Measurements from ENCODE around the gene PAX3. TPM values are rescaled to one million over a fixed set of nuclear protein-coding genes. Genes with fewer than 3 reads are reported as not detected.

The PAX3 gene
- total RNA-seq, 1 experiment from 2014 or later = not detected

GRCh38 chr2:222330910-222331309, 32.1 kb upstream of the PAX3 start:
- Mint-ChIP-seq H3K27me3 (ENCODE audit: low read depth) (peaks cover 52% of the 10 kb centered on the region), H3K9me3 (peaks cover 21% of the 10 kb centered on the region), H3K4me3 (no peak overlapping the region), H3K27ac (no peak overlapping the region), H3K4me1 (peaks cover 4% of the 10 kb centered on the region; the same call in 1 of the 2 replicates), H3K36me3 (0 out of 2 replicates have a peak, but pooled peaks cover 4% of the 10 kb centered on the region)
- ChIA-PET POLR2A (no interaction called here), CTCF (no interaction called here)
- ATAC-seq = no peak
- TF ChIP-seq MXD4 (CRISPR knock-in tag; IDR thresholded peaks at IDR 0.05; ENCODE audit: borderline replicate concordance) (no peak), MLX (CRISPR knock-in tag; IDR thresholded peaks at IDR 0.05) (no peak)
- no peak for DNase-seq (ENCODE audit: low spot score)

GRCh38 chr2:222322236-222322635, 23.4 kb upstream of the PAX3 start:
- H3K27ac Mint-ChIP-seq = no peak overlapping the region
- peaks cover 11% of the 10 kb centered on the region for H3K4me1 Mint-ChIP-seq
- ChIA-PET CTCF (interaction anchor here (1.4 kb wide), 2 partner anchors 269 to 296 kb away, joined by 3 to 4 read pairs; no protein-coding TSS in a partner anchor), POLR2A (no interaction called here)
- H3K27me3 Mint-ChIP-seq (ENCODE audit: low read depth) = peaks cover 93% of the 10 kb centered on the region
- H3K4me3 Mint-ChIP-seq = no peak overlapping the region
- no peak for DNase-seq (ENCODE audit: low spot score)
- ATAC-seq = no peak
- H3K36me3 Mint-ChIP-seq = no peaks in the 10 kb centered on the region
- TF ChIP-seq ZNF121 (CRISPR knock-in tag; IDR thresholded peaks at IDR 0.05) (no peak), ZNF317 (CRISPR knock-in tag; IDR thresholded peaks at IDR 0.05; ENCODE audit: borderline replicate concordance, low read depth) (no peak), E2F4 (CRISPR knock-in tag; IDR thresholded peaks at IDR 0.05; ENCODE audit: borderline replicate concordance, low read depth) (no peak), JUN (CRISPR knock-in tag; IDR thresholded peaks at IDR 0.05) (no peak), OVOL2 (CRISPR knock-in tag; IDR thresholded peaks at IDR 0.05; ENCODE audit: borderline replicate concordance) (no peak), CREB1 (CRISPR knock-in tag; IDR thresholded peaks at IDR 0.05) (no peak), GRHL2 (CRISPR knock-in tag; IDR thresholded peaks at IDR 0.05; ENCODE audit: insufficient replicate concordance, severe bottlenecking) (no peak), CDX4 (CRISPR knock-in tag; IDR thresholded peaks at IDR 0.05; ENCODE audit: borderline replicate concordance) (no peak), MLX (CRISPR knock-in tag; IDR thresholded peaks at IDR 0.05) (no peak), ZMAT4 (CRISPR knock-in tag; IDR thresholded peaks at IDR 0.05) (no peak), JAZF1 (CRISPR knock-in tag; IDR thresholded peaks at IDR 0.05) (no peak)
- TF ChIP-seq, protein P1, sequence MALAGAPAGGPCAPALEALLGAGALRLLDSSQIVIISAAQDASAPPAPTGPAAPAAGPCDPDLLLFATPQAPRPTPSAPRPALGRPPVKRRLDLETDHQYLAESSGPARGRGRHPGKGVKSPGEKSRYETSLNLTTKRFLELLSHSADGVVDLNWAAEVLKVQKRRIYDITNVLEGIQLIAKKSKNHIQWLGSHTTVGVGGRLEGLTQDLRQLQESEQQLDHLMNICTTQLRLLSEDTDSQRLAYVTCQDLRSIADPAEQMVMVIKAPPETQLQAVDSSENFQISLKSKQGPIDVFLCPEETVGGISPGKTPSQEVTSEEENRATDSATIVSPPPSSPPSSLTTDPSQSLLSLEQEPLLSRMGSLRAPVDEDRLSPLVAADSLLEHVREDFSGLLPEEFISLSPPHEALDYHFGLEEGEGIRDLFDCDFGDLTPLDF (CRISPR knock-in tag; IDR thresholded peaks at IDR 0.05) = no peak
- no peaks in the 10 kb centered on the region for H3K9me3 Mint-ChIP-seq

- no peaks in the 10 kb centered on the region for H3K36me3 Mint-ChIP-seq
- peak overlapping the region; percentile 78 for H3K4me3 Mint-ChIP-seq
- peaks cover 93% of the 10 kb centered on the region for H3K27me3 Mint-ChIP-seq (ENCODE audit: low read depth)
- peaks cover 11% of the 10 kb centered on the region for H3K4me1 Mint-ChIP-seq
- ChIA-PET POLR2A (interaction anchor here (1.0 kb wide), 1 partner anchor 30 kb away, joined by 4 read pairs; no protein-coding TSS in a partner anchor), CTCF (interaction anchor here (0.9 to 2.7 kb wide), 6 partner anchors 14 to 296 kb away, joined by 3 to 20 read pairs (median 4); no protein-coding TSS in a partner anchor)
- no peak for ATAC-seq
- DNase-seq (ENCODE audit: low spot score) = no peak
- no peaks in the 10 kb centered on the region for H3K9me3 Mint-ChIP-seq
- no peak overlapping the region for H3K27ac Mint-ChIP-seq
- TF ChIP-seq RORB (CRISPR knock-in tag; IDR thresholded peaks at IDR 0.05) (no peak), KAT7 (CRISPR knock-in tag; IDR thresholded peaks at IDR 0.05; ENCODE audit: borderline replicate concordance) (no peak), ZNF138 (CRISPR knock-in tag; conservative IDR thresholded peaks at IDR 0.05) (no peak), GABPB1 (CRISPR knock-in tag; IDR thresholded peaks at IDR 0.05) (no peak), CREB1 (CRISPR knock-in tag; IDR thresholded peaks at IDR 0.05) (no peak), TEAD4 (CRISPR knock-in tag; IDR thresholded peaks at IDR 0.05) (no peak), NFE2L1 (CRISPR knock-in tag; IDR thresholded peaks at IDR 0.05) (no peak)
- TF ChIP-seq, protein P2, sequence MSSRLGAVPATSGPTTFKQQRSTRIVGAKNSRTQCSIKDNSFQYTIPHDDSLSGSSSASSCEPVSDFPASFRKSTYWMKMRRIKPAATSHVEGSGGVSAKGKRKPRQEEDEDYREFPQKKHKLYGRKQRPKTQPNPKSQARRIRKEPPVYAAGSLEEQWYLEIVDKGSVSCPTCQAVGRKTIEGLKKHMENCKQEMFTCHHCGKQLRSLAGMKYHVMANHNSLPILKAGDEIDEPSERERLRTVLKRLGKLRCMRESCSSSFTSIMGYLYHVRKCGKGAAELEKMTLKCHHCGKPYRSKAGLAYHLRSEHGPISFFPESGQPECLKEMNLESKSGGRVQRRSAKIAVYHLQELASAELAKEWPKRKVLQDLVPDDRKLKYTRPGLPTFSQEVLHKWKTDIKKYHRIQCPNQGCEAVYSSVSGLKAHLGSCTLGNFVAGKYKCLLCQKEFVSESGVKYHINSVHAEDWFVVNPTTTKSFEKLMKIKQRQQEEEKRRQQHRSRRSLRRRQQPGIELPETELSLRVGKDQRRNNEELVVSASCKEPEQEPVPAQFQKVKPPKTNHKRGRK (CRISPR knock-in tag; IDR thresholded peaks at IDR 0.05; ENCODE audit: borderline replicate concordance) = no peak
- TF ChIP-seq, protein P3, sequence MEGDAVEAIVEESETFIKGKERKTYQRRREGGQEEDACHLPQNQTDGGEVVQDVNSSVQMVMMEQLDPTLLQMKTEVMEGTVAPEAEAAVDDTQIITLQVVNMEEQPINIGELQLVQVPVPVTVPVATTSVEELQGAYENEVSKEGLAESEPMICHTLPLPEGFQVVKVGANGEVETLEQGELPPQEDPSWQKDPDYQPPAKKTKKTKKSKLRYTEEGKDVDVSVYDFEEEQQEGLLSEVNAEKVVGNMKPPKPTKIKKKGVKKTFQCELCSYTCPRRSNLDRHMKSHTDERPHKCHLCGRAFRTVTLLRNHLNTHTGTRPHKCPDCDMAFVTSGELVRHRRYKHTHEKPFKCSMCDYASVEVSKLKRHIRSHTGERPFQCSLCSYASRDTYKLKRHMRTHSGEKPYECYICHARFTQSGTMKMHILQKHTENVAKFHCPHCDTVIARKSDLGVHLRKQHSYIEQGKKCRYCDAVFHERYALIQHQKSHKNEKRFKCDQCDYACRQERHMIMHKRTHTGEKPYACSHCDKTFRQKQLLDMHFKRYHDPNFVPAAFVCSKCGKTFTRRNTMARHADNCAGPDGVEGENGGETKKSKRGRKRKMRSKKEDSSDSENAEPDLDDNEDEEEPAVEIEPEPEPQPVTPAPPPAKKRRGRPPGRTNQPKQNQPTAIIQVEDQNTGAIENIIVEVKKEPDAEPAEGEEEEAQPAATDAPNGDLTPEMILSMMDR (IDR thresholded peaks at IDR 0.05) = no peak
Observed at GRCh38 chr2:222320436-222321395, 21.9 kb upstream of the PAX3 start.

All from WTC11 (cell line).